Tibial artery (tissue), 4 donors: ENCODE measurements around the gene CTIF.

ENCODE experiments used
- DNase-seq, 2 donors: peaks; one replicate each; pipeline ENCODE4 v3.0.0-alpha.2; 2019
- H3K27ac ChIP-seq, 2 donors: fragments of 200-600 bp; sonication (generic) in 1 of 2; 1 replicate in 1 of 2; 2 replicates in 1 of 2; pipeline ENCODE4 v1.5.1; 2018 to 2019; ENCODE audit warnings: mild to moderate bottlenecking in 1 of 2
- H3K27me3 ChIP-seq, 2 donors: fragments of 200-600 bp; sonication (generic) in 1 of 2; one replicate each; pipeline versions ENCODE4 v1.5.1 to v1.6.0; 2016 to 2019
- H3K36me3 ChIP-seq, 3 donors: fragments of 200-600 bp; sonication (generic) in 2 of 3; one replicate each; pipeline ENCODE4 v1.5.1; 2016 to 2019; ENCODE audit warnings: mild to moderate bottlenecking in 2 of 3
- H3K4me1 ChIP-seq, 4 donors: fragments of 200-600 bp; sonication (generic) in 2 of 4; 1 replicate in 3 of 4; 2 replicates in 1 of 4; pipeline ENCODE4 v1.5.1; 2016 to 2019
- H3K4me3 ChIP-seq, 2 donors: fragments of 200-600 bp; sonication (generic) in 1 of 2; 1 replicate in 1 of 2; 2 replicates in 1 of 2; pipeline ENCODE4 v1.5.1; 2018 to 2019; ENCODE audit warnings: mild to moderate bottlenecking in 2 of 2
- H3K9me3 ChIP-seq, 3 donors: fragments of 200-600 bp; sonication (generic) in 1 of 3; one replicate each; pipeline ENCODE4 v1.5.1; 2016 to 2019
- CTCF ChIP-seq, 2 experiments: fragments of 200-600 bp in 1 of 2; fragments of 450-650 bp in 1 of 2; IDR thresholded peaks; one replicate each; pipeline ENCODE4 v1.5.1; 2017 to 2019; ENCODE audit warnings: antibody characterized with exemption in 2 of 2, mild to moderate bottlenecking in 1 of 2, moderate library complexity in 1 of 2
- intact Hi-C: fragments of 100-400 bp; cut with DNase I; formaldehyde crosslinking; loops from one replicate; pipeline ENCODE4 v1.15.0; 2023; ENCODE audit warnings: low total_unique reads

Gene CTIF

GRCh38 chr18:48800876-48801727, 262.3 kb downstream of the CTIF start:
- H3K9me3 ChIP-seq: no peaks in the 10 kb centered on the region
- intact Hi-C loops: no loop called here
- H3K4me1 ChIP-seq: peaks cover under 1 to 84% (median 63%) of the 10 kb centered on the region in 4 donors
- no peaks in the 10 kb centered on the region for H3K27me3 ChIP-seq
- peak overlapping the region; percentile 85 to 87 for H3K27ac ChIP-seq
- TF ChIP-seq CTCF (IDR thresholded peaks at IDR 0.05): no peak
- no peak overlapping the region for H3K4me3 ChIP-seq
- H3K36me3 ChIP-seq: peaks cover 0 to 22% (median 0%) of the 10 kb centered on the region in 3 donors
- DNase-seq: peak; percentile 22 to 70

DNA sequence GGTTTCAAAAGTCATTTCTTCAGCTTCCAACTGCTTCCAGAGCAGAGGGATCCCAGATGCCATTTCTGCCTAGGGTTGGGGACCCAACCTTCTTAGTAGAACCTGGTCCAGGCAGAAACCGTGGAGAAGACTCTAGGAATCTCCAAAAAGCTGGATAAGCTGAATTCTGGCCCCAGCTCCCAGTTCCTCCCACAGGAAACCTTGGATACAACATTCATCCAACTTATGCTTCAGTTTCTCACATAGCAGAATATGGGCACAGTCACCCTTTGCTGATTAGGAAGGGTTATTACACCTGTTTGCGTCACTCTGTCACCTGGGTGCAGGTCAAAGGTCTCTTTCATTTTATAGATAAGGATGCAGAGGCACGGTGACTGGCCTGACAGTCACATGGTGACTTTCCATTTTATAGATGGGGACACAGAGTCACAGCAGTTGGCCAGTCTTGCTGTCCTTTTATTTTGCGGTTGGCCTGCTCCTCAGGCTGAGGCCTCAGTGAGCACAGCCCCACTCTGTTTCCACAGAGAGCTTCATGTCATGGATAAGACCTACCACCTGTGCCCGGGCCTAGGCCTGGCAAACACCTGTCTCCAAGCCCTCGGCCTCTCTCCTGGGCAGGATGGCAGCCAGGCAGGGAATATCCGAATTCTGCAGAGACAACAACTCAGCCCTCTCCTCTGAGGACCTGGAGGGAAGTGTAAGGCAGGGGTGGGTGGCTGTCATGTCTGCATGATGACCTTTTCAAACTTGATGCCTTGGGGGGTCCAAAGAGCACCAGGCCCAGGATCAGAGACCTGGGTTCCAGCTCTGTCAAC, 263.1 kb downstream of the CTIF start:
- peaks cover 0 to 22% (median 0%) of the 10 kb centered on the region in 3 donors for H3K36me3 ChIP-seq
- no peak for TF ChIP-seq CTCF (IDR thresholded peaks at IDR 0.05)
- peaks cover 6 to 91% (median 71%) of the 10 kb centered on the region in 4 donors for H3K4me1 ChIP-seq
- H3K27ac ChIP-seq: peak overlapping the region; percentile 85 to 87
- H3K4me3 ChIP-seq: no peak overlapping the region
- DNase-seq: peak; percentile 15 to 62
- H3K27me3 ChIP-seq: no peaks in the 10 kb centered on the region
- intact Hi-C loops: no loop called here
- no peaks in the 10 kb centered on the region for H3K9me3 ChIP-seq

GRCh38 chr18:48802543-48803290, 263.9 kb downstream of the CTIF start:
- TF ChIP-seq CTCF (IDR thresholded peaks at IDR 0.05): no peak
- H3K4me1 ChIP-seq: peaks cover 6 to 89% (median 74%) of the 10 kb centered on the region in 4 donors
- no peaks in the 10 kb centered on the region for H3K9me3 ChIP-seq
- H3K27me3 ChIP-seq: no peaks in the 10 kb centered on the region
- no peak overlapping the region for H3K4me3 ChIP-seq
- H3K36me3 ChIP-seq: peaks cover 0 to 22% (median 0%) of the 10 kb centered on the region in 3 donors
- DNase-seq: peak; percentile 30 to 88
- peak overlapping the region; percentile 85 to 87 for H3K27ac ChIP-seq
- intact Hi-C loops: no loop called here

GRCh38 chr18:48803518-48803917, 264.7 kb downstream of the CTIF start:
- Histone ChIP-seq H3K36me3 (peaks cover 0 to 20% (median 0%) of the 10 kb centered on the region in 3 donors), H3K4me1 (peaks cover 6 to 89% (median 72%) of the 10 kb centered on the region in 4 donors), H3K4me3 (no peak overlapping the region), H3K27ac (peak overlapping the region; percentile 85 to 87), H3K27me3 (no peaks in the 10 kb centered on the region), H3K9me3 (no peaks in the 10 kb centered on the region)
- TF ChIP-seq CTCF (IDR thresholded peaks at IDR 0.05): no peak
- intact Hi-C loops: no loop called here
- DNase-seq: peak; percentile 5 to 57
